Peyer's patch (tissue), 4 donors: ENCODE data around the gene ME1. TPM values are rescaled to one million over a fixed set of nuclear protein-coding genes. Genes with fewer than 3 reads are reported as not detected.

ENCODE experiments used
- DNase-seq, 3 donors: peaks; one replicate each; pipeline ENCODE4 v3.0.0-alpha.2; 2017 to 2019
- H3K27ac ChIP-seq, 4 donors: fragments of 200-600 bp; sonication (generic); one replicate each; pipeline ENCODE4 v1.5.1; 2016 to 2019
- H3K27me3 ChIP-seq, 2 donors: fragments of 200-600 bp; sonication (generic); one replicate each; pipeline ENCODE4 v1.5.1; 2019
- H3K36me3 ChIP-seq, 3 donors: fragments of 200-600 bp; sonication (generic); one replicate each; pipeline ENCODE4 v1.5.1; 2016 to 2019
- H3K4me1 ChIP-seq, 4 donors: fragments of 200-600 bp; sonication (generic); one replicate each; pipeline ENCODE4 v1.5.1; 2016 to 2019
- H3K4me3 ChIP-seq, 4 donors: fragments of 200-600 bp; sonication (generic); 1 replicate in 3 of 4; 2 replicates in 1 of 4; pipeline ENCODE4 v1.5.1; 2016 to 2019; ENCODE audit warnings: mild to moderate bottlenecking in 1 of 4
- H3K9me3 ChIP-seq, 4 donors: fragments of 200-600 bp; sonication (generic); one replicate each; pipeline ENCODE4 v1.5.1; 2016 to 2019; ENCODE audit warnings: mild to moderate bottlenecking in 1 of 4
- CTCF ChIP-seq, 6 experiments: fragments of 450-650 bp in 4 of 6; fragments of 200-600 bp in 2 of 6; sonication (generic) in 1 of 6; IDR thresholded peaks; one replicate each; pipeline ENCODE4 v1.5.1; 2017 to 2019; ENCODE audit warnings: antibody characterized with exemption in 6 of 6, mild to moderate bottlenecking in 3 of 6, moderate library complexity in 1 of 6
- POLR2A ChIP-seq, 2 donors: fragments of 450-650 bp; IDR thresholded peaks; one replicate each; pipeline ENCODE4 v1.5.1; 2017; ENCODE audit warnings: antibody characterized with exemption in 2 of 2, mild to moderate bottlenecking in 2 of 2, moderate library complexity in 2 of 2
- total RNA-seq, 4 donors: library from RNA; depleted of rRNA; stranded (reverse); fragments of >200 nt; gene quantifications; one replicate each; pipeline ENCODE4 v1.1.0, GENCODE V29; 2016

The ME1 gene
- total RNA-seq, 4 donors from 2014 or later: 7.4 to 39.1 (median 19.6) TPM

- Histone ChIP-seq H3K36me3 (no peaks in the 10 kb centered on the region), H3K27me3 (no peaks in the 10 kb centered on the region), H3K27ac (no peak overlapping the region), H3K9me3 (no peaks in the 10 kb centered on the region), H3K4me3 (no peak overlapping the region), H3K4me1 (no peaks in the 10 kb centered on the region)
- no peak for DNase-seq
- TF ChIP-seq POLR2A (IDR thresholded peaks at IDR 0.05) (no peak), CTCF (IDR thresholded peaks at IDR 0.05) (no peak)
These were observed 17.8 kb downstream of the ME1 start for GRCh38 chr6:83413068-83413467.

GRCh38 chr6:83411731-83412130 lies 19.1 kb downstream of the ME1 start:
- TF ChIP-seq POLR2A (IDR thresholded peaks at IDR 0.05): no peak
- no peak for TF ChIP-seq CTCF (IDR thresholded peaks at IDR 0.05)
- H3K4me1 ChIP-seq: no peaks in the 10 kb centered on the region
- H3K27me3 ChIP-seq: no peaks in the 10 kb centered on the region
- H3K9me3 ChIP-seq: no peaks in the 10 kb centered on the region
- no peak for DNase-seq
- no peak overlapping the region for H3K4me3 ChIP-seq
- no peaks in the 10 kb centered on the region for H3K36me3 ChIP-seq
- no peak overlapping the region for H3K27ac ChIP-seq

GRCh38 chr6:83403191-83403590 lies 27.7 kb downstream of the ME1 start:
- Histone ChIP-seq H3K36me3 (peaks cover 0 to 1% (median 0%) of the 10 kb centered on the region in 3 donors), H3K27me3 (no peaks in the 10 kb centered on the region), H3K9me3 (no peaks in the 10 kb centered on the region), H3K27ac (no peak overlapping the region), H3K4me1 (no peaks in the 10 kb centered on the region), H3K4me3 (no peak overlapping the region)
- DNase-seq: no peak
- TF ChIP-seq CTCF (IDR thresholded peaks at IDR 0.05) (no peak), POLR2A (IDR thresholded peaks at IDR 0.05) (no peak)

- Histone ChIP-seq H3K4me3 (no peak overlapping the region), H3K4me1 (no peaks in the 10 kb centered on the region), H3K27me3 (no peaks in the 10 kb centered on the region), H3K27ac (no peak overlapping the region), H3K9me3 (no peaks in the 10 kb centered on the region), H3K36me3 (no peaks in the 10 kb centered on the region)
- TF ChIP-seq CTCF (IDR thresholded peaks at IDR 0.05) (no peak), POLR2A (IDR thresholded peaks at IDR 0.05) (no peak)
- no peak for DNase-seq
These were observed 41.2 kb downstream of the ME1 start for GRCh38 chr6:83389606-83390005.

GRCh38 chr6:83385473-83385872 lies 45.4 kb downstream of the ME1 start:
- no peaks in the 10 kb centered on the region for H3K4me1 ChIP-seq
- H3K27ac ChIP-seq: no peak overlapping the region
- no peak for TF ChIP-seq POLR2A (IDR thresholded peaks at IDR 0.05)
- TF ChIP-seq CTCF (IDR thresholded peaks at IDR 0.05): no peak
- H3K36me3 ChIP-seq: no peaks in the 10 kb centered on the region
- no peak overlapping the region for H3K4me3 ChIP-seq
- H3K27me3 ChIP-seq: no peaks in the 10 kb centered on the region
- no peaks in the 10 kb centered on the region for H3K9me3 ChIP-seq
- DNase-seq: no peak

- Histone ChIP-seq H3K4me1 (no peaks in the 10 kb centered on the region), H3K27me3 (no peaks in the 10 kb centered on the region), H3K27ac (no peak overlapping the region), H3K9me3 (no peaks in the 10 kb centered on the region), H3K4me3 (no peak overlapping the region), H3K36me3 (no peaks in the 10 kb centered on the region)
- DNase-seq: no peak
- TF ChIP-seq POLR2A (IDR thresholded peaks at IDR 0.05): no peak
- TF ChIP-seq CTCF (IDR thresholded peaks at IDR 0.05): no peak
These were observed 46.1 kb downstream of the ME1 start for GRCh38 chr6:83384751-83385150.
